Stromal cell of bone marrow (primary cell): ENCODE results near the gene GNAO1.

ENCODE experiments used
- DNase-seq: peaks from one replicate; pipeline ENCODE4 v3.0.0-alpha.2; 2012; ENCODE audit warnings: low read depth

The GNAO1 gene

GRCh38 chr16:56294014-56294413 is 102.7 kb downstream of the GNAO1 start:
- DNase-seq, result no peak

- peak; percentile 39 for DNase-seq
These were observed 103.3 kb downstream of the GNAO1 start for GRCh38 chr16:56294579-56294978.

GRCh38 chr16:56295059-56295665 is 103.9 kb downstream of the GNAO1 start:
- DNase-seq, result no peak

GRCh38 chr16:56295739-56296527 is 104.6 kb downstream of the GNAO1 start:
- no peak for DNase-seq

GRCh38 chr16:56297684-56298083 is 106.4 kb downstream of the GNAO1 start:
- no peak for DNase-seq

- DNase-seq, result no peak
These were observed 106.8 kb downstream of the GNAO1 start for GRCh38 chr16:56298116-56298515.

GRCh38 chr16:56298948-56299596 is 107.8 kb downstream of the GNAO1 start:
- no peak for DNase-seq

- DNase-seq, result no peak
These were observed 108.9 kb downstream of the GNAO1 start for GRCh38 chr16:56300242-56300623.

GRCh38 chr16:56300891-56301850 is 109.9 kb downstream of the GNAO1 start:
- peak; percentile 19 for DNase-seq

GRCh38 chr16:56302506-56302905 is 111.2 kb downstream of the GNAO1 start:
- DNase-seq, result no peak

GRCh38 chr16:56303066-56303715 is 111.9 kb downstream of the GNAO1 start:
- no peak for DNase-seq

- DNase-seq, result no peak
These were observed 112.6 kb downstream of the GNAO1 start for GRCh38 chr16:56303880-56304279.

- no peak for DNase-seq
These were observed 114.8 kb downstream of the GNAO1 start for GRCh38 chr16:56305956-56306565.

GRCh38 chr16:56306690-56307533 is 115.6 kb downstream of the GNAO1 start:
- no peak for DNase-seq

GRCh38 chr16:56307534-56307873 is 116.2 kb downstream of the GNAO1 start:
- DNase-seq, result no peak

GRCh38 chr16:56309008-56309407 is 117.7 kb downstream of the GNAO1 start:
- DNase-seq, result no peak

- no peak for DNase-seq
These were observed 119.4 kb downstream of the GNAO1 start for GRCh38 chr16:56310690-56311089.

- no peak for DNase-seq
These were observed 120.1 kb downstream of the GNAO1 start for GRCh38 chr16:56311208-56312027.

GRCh38 chr16:56312028-56312300 is 120.7 kb downstream of the GNAO1 start:
- DNase-seq, result no peak

GRCh38 chr16:56312556-56312955 is 121.3 kb downstream of the GNAO1 start:
- no peak for DNase-seq
